ENCODE data around the gene SFI1. TPM values are rescaled to one million over a fixed set of nuclear protein-coding genes. Genes with fewer than 3 reads are reported as not detected.
"Not testable (repeated sequence)": the region's sequence is repeated elsewhere in the genome, so short reads cannot be mapped to it uniquely, and the experiment has no call there.

Gene SFI1
- total RNA-seq, 4 donors from 2014 or later: 11.0 to 20.0 (median 16.4) TPM

- DNase-seq: no peak
- peaks cover 0 to 50% (median 5%) of the 10 kb centered on the region in 3 donors for H3K36me3 ChIP-seq
- 73 to 82% methylated on average over 6 of the region's 6 CpGs for WGBS, 2 donors
These were observed 92.8 kb downstream of the SFI1 start for GRCh38 chr22:31588970-31589675.

GRCh38 chr22:31590161-31590560 is 93.8 kb downstream of the SFI1 start:
- H3K9me3 ChIP-seq; H3K27ac ChIP-seq; H3K27me3 ChIP-seq; H3K4me1 ChIP-seq; H3K4me3 ChIP-seq; intact Hi-C loops (cut with DNase I); DNase-seq: not testable (repeated sequence)
- no CpG with 5 or more reads among the region's 2 CpGs for WGBS, 2 donors
- peaks cover 0 to 40% (median 5%) of the 10 kb centered on the region in 3 donors for H3K36me3 ChIP-seq

More at GRCh38 chr22:31588970-31589675, 92.8 kb downstream of the SFI1 start:
- H3K27me3 ChIP-seq: no peaks in the 10 kb centered on the region
- H3K9me3 ChIP-seq: no peaks in the 10 kb centered on the region
- H3K27ac ChIP-seq: no peak overlapping the region
- H3K4me1 ChIP-seq: no peaks in the 10 kb centered on the region
- intact Hi-C loops (cut with DNase I): no loop called here
- TF ChIP-seq CTCF (IDR thresholded peaks at IDR 0.05) (no peak), POLR2A (IDR thresholded peaks at IDR 0.05) (no peak)
- no peak overlapping the region for H3K4me3 ChIP-seq

GRCh38 chr22:31595271-31595670 is 98.9 kb downstream of the SFI1 start:
- no peaks in the 10 kb centered on the region for H3K36me3 ChIP-seq
- intact Hi-C loops (cut with DNase I): no loop called here
- no peaks in the 10 kb centered on the region for H3K9me3 ChIP-seq
- no peaks in the 10 kb centered on the region for H3K27me3 ChIP-seq
- TF ChIP-seq CTCF (IDR thresholded peaks at IDR 0.05) (no peak), POLR2A (IDR thresholded peaks at IDR 0.05) (no peak)
- no peak for DNase-seq
- no peak overlapping the region for H3K27ac ChIP-seq
- H3K4me3 ChIP-seq: no peak overlapping the region
- WGBS, 2 donors: 89 to 100% methylated on average over 2 of the region's 2 CpGs
- H3K4me1 ChIP-seq: no peaks in the 10 kb centered on the region

GRCh38 chr22:31602259-31602952 is 106.1 kb downstream of the SFI1 start:
- Histone ChIP-seq H3K4me3 (no peak overlapping the region), H3K9me3 (no peaks in the 10 kb centered on the region), H3K27me3 (no peaks in the 10 kb centered on the region), H3K4me1 (no peaks in the 10 kb centered on the region), H3K36me3 (peaks cover 0 to 37% (median 6%) of the 10 kb centered on the region in 3 donors), H3K27ac (no peak overlapping the region)
- TF ChIP-seq CTCF (IDR thresholded peaks at IDR 0.05): no peak
- TF ChIP-seq POLR2A (IDR thresholded peaks at IDR 0.05): no peak
- DNase-seq: no peak
- 51 to 63% methylated on average over 6 to 9 of the region's 11 CpGs for WGBS, 2 donors
- intact Hi-C loops (cut with DNase I): no loop called here

- intact Hi-C loops (cut with DNase I): no loop called here
- 81 to 88% methylated on average over 10 of the region's 10 CpGs for WGBS, 2 donors
- Histone ChIP-seq H3K27ac (no peak overlapping the region), H3K4me1 (no peaks in the 10 kb centered on the region), H3K9me3 (no peaks in the 10 kb centered on the region), H3K4me3 (no peak overlapping the region), H3K27me3 (no peaks in the 10 kb centered on the region), H3K36me3 (peaks cover 0 to 43% (median 6%) of the 10 kb centered on the region in 3 donors)
- DNase-seq: no peak
- no peak for TF ChIP-seq CTCF (IDR thresholded peaks at IDR 0.05)
- TF ChIP-seq POLR2A (IDR thresholded peaks at IDR 0.05): no peak
These were observed 106.8 kb downstream of the SFI1 start for GRCh38 chr22:31603081-31603525.

Data from esophagus squamous epithelium (tissue), 5 donors.